DOHH2 (cell line): ENCODE data around the gene ANKRD22.

ENCODE experiments used
- CTCF ChIP-seq: fragments of 200-600 bp; sonication (generic); IDR thresholded peaks from one replicate; pipeline ENCODE4 v1.5.1; 2014; ENCODE audit warnings: antibody characterized with exemption, mild to moderate bottlenecking, low read depth, low read length; ENCODE audit not compliant: poor library complexity, severe bottlenecking
- EZH2phosphoT487 ChIP-seq: fragments of 200-600 bp; sonication (generic); IDR thresholded peaks from 2 replicates; pipeline ENCODE4 v1.6.1; 2017; ENCODE audit warnings: borderline replicate concordance, mild to moderate bottlenecking, antibody characterized with exemption, low read length, moderate library complexity, mixed read lengths

GRCh38 chr10:88813200-88813599, 38.4 kb downstream of the ANKRD22 start:
- TF ChIP-seq CTCF (no peak), EZH2phosphoT487 (no peak)
